ENCODE results near the gene PCBP4. TPM values are rescaled to one million over a fixed set of nuclear protein-coding genes. Genes with fewer than 3 reads are reported as not detected.

The PCBP4 gene
- total RNA-seq, 2 experiments from 2014 or later: 11.4 to 21.1 TPM

DNA sequence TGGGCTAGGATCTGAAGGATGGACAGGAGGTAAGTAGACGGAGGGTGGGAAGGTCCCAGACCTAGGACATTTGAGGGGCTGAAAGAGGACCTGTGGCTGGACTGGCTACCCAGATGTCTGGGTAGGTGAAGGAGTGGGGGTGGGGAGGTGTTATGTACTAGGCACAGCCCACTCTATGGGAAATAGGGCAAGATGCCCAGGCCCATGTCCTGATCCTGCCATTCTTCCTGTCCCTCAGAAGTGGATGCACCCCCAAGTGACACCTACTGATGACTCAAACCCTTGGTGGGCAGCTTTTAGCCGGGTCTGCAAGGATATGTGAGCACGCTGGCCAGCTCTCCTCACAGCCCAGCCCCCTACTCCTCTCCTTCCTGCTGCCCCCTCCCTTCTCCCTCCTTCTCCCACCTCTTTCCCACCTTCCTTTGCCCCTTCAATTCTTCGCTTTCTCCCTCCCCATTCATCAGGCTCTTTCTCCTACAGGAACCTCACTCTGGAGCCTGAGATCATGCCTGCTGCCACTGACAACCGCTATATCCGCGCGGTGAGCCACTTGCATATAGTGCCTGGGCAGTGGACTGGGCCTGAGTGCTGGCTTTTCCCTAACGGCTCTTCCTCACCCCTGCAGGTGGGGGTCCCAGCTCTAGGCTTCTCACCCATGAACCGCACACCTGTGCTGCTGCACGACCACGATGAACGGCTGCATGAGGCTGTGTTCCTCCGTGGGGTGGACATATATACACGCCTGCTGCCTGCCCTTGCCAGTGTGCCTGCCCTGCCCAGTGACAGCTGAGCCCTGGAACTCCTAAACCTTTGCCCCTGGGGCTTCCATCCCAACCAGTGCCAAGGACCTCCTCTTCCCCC lies 21.3 kb upstream of the PCBP4 start:
- Mint-ChIP-seq H3K4me3 (no peak overlapping the region), H3K27me3 (no peaks in the 10 kb centered on the region), H3K4me1 (peaks cover 29% of the 10 kb centered on the region), H3K9me3 (ENCODE audit: low read depth) (no peaks in the 10 kb centered on the region), H3K27ac (no peak overlapping the region), H3K36me3 (peaks cover 14% of the 10 kb centered on the region)
- ATAC-seq (no peak), DNase-seq (no peak)
- CTCF ChIA-PET: interaction anchor here (1.3 kb wide), 1 partner anchor 13 kb away, joined by 5 read pairs; no protein-coding TSS in a partner anchor

DNA sequence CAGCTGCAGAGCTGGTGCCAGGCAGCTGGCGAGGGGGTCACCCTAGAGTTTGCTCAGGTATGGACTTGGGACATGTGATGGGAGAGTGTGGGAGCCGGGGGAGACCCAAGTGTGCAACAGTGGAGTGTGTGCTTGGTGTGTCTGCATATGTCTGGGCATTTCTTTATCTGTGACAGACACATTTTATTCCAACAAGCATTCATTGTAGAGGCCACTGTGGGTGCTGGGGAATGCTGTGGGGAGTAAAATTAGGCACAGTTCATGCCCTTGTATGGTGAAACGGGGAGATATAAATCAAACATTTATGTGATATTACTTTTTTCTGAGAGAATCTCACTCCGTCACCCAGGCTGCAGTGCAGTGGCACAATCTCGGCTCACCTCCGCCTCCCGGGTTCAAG lies 20.3 kb upstream of the PCBP4 start:
- Mint-ChIP-seq H3K36me3 (peaks cover 7% of the 10 kb centered on the region), H3K4me1 (peaks cover 25% of the 10 kb centered on the region), H3K9me3 (ENCODE audit: low read depth) (no peaks in the 10 kb centered on the region), H3K27ac (no peak overlapping the region), H3K27me3 (no peaks in the 10 kb centered on the region), H3K4me3 (no peak overlapping the region)
- DNase-seq (no peak), ATAC-seq (no peak)
- CTCF ChIA-PET: interaction anchor here (1.3 to 1.5 kb wide), 2 partner anchors 13 to 25 kb away, joined by 4 to 5 read pairs; no protein-coding TSS in a partner anchor

DNA sequence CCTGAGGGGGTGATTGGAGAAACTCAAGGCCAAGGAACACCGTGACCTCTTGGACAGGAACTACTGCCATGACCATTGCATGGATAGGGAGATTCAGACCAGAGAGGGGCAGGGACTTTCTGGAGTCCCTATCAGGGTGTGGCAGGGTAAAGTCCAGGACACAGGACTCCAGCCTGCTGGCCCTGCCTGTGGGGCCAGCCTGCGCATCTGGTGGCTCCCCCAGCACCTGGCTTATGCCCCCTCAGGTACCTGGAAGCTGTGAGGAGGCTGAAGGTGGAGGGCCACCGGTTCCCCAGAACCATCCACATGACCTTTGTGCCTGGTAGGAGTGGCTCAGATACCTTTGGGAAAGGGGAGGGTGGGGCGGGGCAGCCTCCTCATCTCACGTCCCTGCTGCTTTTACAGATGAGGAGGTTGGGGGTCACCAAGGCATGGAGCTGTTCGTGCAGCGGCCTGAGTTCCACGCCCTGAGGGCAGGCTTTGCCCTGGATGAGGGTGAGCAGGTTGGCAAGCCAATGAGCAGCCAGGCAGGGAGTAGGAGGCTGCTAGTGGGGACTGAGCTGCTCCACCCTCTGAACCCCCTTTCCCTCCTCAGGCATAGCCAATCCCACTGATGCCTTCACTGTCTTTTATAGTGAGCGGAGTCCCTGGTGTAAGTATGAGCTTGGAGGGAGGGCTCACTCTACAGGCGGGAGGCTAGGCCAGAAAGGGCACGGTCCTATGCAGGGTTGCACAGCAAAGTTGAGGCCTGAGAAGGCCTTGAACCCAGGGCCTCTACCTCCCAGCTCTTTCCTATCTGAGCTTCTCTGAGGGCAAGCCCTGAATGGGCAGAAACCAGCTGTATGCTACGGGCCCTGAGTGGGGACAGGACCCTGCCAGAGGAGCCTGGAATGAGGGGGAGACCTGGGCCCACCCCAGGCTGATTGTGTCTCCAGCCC lies 19.0 kb upstream of the PCBP4 start:
- Mint-ChIP-seq H3K4me3 (no peak overlapping the region), H3K27ac (no peak overlapping the region), H3K36me3 (peaks cover 3% of the 10 kb centered on the region), H3K27me3 (no peaks in the 10 kb centered on the region), H3K4me1 (peaks cover 25% of the 10 kb centered on the region), H3K9me3 (ENCODE audit: low read depth) (no peaks in the 10 kb centered on the region)
- DNase-seq (no peak), ATAC-seq (no peak)
- CTCF ChIA-PET: interaction anchor here (1.3 to 1.6 kb wide), 3 partner anchors 13 to 26 kb away, joined by 4 to 5 read pairs (median 5); partner anchors contain the start of gene ABHD14B

DNA sequence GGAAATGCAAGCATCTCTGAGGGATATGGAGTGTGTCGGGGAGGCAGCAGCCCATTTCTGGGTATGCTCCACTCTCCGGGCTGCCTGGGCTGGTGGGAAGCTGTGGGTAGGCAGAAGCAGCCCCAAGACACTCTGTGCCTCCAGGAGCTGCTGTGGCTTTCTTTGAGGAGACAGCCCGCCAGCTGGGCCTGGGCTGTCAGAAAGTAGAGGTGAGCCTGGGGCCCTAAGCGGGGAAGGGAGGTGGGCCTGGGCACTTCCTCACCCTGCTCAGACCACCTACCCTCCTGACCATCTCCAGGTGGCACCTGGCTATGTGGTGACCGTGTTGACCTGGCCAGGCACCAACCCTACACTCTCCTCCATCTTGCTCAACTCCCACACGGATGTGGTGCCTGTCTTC lies 17.8 kb upstream of the PCBP4 start:
- Mint-ChIP-seq H3K9me3 (ENCODE audit: low read depth) (no peaks in the 10 kb centered on the region), H3K27me3 (no peaks in the 10 kb centered on the region), H3K27ac (peak overlapping the region; percentile 42), H3K4me3 (no peak overlapping the region), H3K36me3 (peaks cover 3% of the 10 kb centered on the region), H3K4me1 (peaks cover 29% of the 10 kb centered on the region)
- DNase-seq (no peak), ATAC-seq (no peak)
- CTCF ChIA-PET: interaction anchor here (3.6 to 4.1 kb wide), 3 partner anchors 10 to 43 kb away, joined by 24 to 70 read pairs (median 34); partner anchors contain the start of genes ABHD14A, ABHD14B, PARP3 and RPL29

DNA sequence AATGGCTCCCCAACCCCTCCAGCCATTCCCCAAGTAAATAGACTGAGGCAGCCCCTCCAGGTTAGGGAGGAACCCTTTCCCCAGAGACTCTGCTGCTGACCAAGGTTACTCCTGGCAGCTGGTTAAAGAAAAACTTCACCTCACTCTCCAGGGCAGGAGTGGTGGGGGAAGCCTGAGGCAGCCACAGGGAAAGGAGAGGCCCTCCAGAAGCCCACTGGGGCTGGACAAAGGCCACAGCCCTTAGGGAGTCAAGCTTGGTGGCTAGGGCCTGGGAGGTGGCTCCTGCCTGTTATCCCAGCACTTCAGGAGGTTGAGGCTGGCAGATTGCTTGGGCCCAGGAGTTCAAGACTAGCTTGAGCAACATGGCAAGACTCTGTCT lies 17.0 kb upstream of the PCBP4 start:
- H3K36me3 Mint-ChIP-seq: peaks cover 3% of the 10 kb centered on the region
- CTCF ChIA-PET: interaction anchor here (0.8 to 4.1 kb wide), 5 partner anchors 11 to 68 kb away, joined by 4 to 70 read pairs (median 24); partner anchors contain the start of genes ABHD14A, ABHD14B, PARP3 and RPL29
- no peaks in the 10 kb centered on the region for H3K9me3 Mint-ChIP-seq (ENCODE audit: low read depth)
- H3K27me3 Mint-ChIP-seq: no peaks in the 10 kb centered on the region
- ATAC-seq (no peak), DNase-seq (no peak)
- H3K4me1 Mint-ChIP-seq: peaks cover 29% of the 10 kb centered on the region
- H3K4me3 Mint-ChIP-seq: no peak overlapping the region
- H3K27ac Mint-ChIP-seq: peak overlapping the region; percentile 52

DNA sequence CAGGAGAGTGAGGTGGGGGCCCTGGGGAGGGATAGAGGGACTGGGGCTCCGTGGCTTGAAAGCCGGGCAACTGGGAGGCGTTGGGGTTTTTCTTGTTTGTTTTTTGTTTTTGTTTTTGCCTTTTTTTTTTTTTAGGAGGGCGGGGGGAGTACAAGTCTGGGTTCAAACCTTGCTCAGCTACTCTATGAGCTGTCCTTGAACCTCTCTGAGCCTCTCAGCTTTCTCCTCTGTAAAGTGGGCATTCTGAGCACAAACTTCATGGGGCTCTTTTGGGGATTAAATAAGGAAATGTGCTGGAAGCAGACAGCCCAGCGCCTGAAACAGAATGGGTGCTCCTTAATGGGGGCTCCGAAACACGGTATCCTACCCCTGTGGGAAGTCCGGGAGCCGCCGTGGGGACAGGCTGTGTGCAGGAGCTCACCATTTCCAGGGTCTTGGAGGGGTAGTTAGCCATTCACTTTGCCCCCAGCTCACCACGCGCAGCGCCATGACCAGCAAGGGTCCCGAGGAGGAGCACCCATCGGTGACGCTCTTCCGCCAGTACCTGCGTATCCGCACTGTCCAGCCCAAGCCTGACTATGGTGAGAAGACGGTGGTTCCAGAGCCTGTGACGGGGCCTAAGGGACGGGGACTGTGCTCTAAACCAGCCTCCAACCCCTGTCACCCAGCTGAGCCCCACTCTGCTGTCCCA lies 16.5 kb upstream of the PCBP4 start:
- peak overlapping the region; percentile 88 for H3K27ac Mint-ChIP-seq
- ATAC-seq: peak; percentile 1

DNA sequence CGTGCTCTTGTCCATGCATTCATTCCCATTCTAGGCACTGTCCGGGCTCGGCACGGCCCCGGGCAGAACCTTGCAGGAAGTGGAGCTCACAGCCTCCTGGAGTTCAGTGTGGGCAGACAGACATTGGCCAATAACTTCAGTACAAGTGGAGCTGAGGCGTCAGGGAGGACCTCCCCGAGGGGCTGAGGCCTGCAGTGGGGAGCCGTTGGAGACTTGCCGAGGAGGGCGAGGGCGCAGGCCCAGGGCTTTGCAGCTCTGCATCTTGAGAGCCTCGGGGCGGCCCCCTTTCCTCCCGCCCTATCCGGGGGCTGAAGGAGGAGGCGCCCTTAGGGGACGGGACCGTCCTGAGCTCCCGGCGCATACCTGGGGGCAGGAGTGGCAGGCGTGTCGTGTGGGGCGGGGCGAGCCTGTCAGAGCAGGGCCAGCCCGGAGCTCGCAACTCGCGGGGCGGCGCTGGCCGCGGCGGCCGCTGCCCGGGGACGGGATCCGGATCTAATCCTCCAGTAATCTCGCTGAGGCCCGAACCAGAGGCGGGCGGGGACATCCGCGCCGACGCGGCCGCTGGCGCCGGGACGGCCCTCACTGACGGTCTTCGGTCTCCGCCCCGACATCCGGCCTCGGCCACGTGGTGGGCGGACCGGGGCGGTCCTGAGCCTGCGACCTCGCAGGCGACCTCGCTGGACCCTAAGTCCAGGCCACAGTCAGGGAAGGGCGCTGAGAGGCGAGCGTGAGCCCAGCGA lies 15.8 kb upstream of the PCBP4 start, which contains the start of gene ACY1:
Gene ACY1, plus strand, starts transcription at position 698 of the 740 bp plus-strand sequence. CDS start 530 bp downstream, outside the sequence.
- peak; percentile 85 for ATAC-seq
- no peaks in the 10 kb centered on the region for H3K9me3 Mint-ChIP-seq (ENCODE audit: low read depth)
- H3K4me1 Mint-ChIP-seq: peaks cover 29% of the 10 kb centered on the region
- peaks cover 3% of the 10 kb centered on the region for H3K36me3 Mint-ChIP-seq
- CTCF ChIA-PET: interaction anchor here (0.8 to 4.1 kb wide), 20 partner anchors 9 to 1062 kb away, joined by 3 to 70 read pairs (median 4); partner anchors contain the start of genes ABHD14A, ABHD14B, DUSP7 and GLYCTK
- H3K27ac Mint-ChIP-seq: peak within 1 kb of the TSS; percentile 88
- peak within 1 kb of the TSS; percentile 98 for H3K4me3 Mint-ChIP-seq
- peak; percentile 83 for DNase-seq
- H3K27me3 Mint-ChIP-seq: no peaks in the 10 kb centered on the region

More for the DNA sequence above, 16.5 kb upstream of the PCBP4 start:
- no peaks in the 10 kb centered on the region for H3K27me3 Mint-ChIP-seq
- CTCF ChIA-PET: interaction anchor here (0.7 to 4.1 kb wide), 14 partner anchors 8 to 304 kb away, joined by 3 to 70 read pairs (median 7); partner anchors contain the start of genes ABHD14A, ABHD14B, DUSP7 and GLYCTK
- H3K36me3 Mint-ChIP-seq: peaks cover 3% of the 10 kb centered on the region
- H3K4me1 Mint-ChIP-seq: peaks cover 29% of the 10 kb centered on the region
- DNase-seq: no peak
- H3K4me3 Mint-ChIP-seq: peak overlapping the region; percentile 98
- H3K9me3 Mint-ChIP-seq (ENCODE audit: low read depth): no peaks in the 10 kb centered on the region

DNA sequence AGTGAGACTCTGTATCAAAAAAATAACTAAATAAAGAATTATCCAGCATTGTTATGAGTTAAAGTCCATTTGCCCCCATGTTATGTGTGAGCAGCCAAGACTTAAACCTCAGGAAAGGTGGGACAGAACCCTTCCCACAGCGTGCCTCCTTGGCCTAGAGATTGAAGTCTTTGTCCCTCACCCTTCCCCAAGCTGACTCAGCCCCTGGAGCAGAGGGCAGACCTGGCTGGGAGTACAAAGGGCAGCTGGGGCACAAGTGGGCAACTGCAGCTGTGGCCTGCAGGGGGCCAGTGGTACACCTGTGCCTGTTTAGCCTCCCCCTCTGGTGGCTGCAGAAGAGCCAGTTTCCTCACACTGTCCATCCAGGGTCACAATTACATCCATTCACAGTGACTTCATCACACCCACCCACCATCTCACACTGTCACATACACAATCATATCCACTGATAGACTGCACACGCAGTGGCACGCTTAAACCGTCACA lies 15.1 kb upstream of the PCBP4 start:
- peaks cover 30% of the 10 kb centered on the region for H3K4me1 Mint-ChIP-seq

DNA sequence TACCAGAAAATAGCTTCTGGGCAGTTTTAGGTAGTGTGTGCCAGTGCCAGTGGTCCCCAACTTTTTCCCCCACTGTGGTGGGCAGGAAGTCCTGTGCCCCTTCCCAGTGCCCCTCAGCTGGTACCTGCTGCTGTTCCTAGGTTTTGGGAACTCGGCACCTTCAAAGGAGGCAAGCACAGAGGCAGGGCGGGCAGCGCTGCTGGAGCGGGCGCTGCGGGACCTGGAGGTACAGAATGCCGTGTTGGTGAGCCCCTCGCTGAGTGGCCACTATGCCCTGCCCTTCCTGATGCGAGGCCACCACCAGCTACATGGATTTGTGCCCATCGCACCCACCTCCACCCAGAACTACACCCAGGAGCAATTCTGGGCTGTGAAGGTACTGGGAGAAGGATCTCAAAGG lies 13.0 kb upstream of the PCBP4 start:
- Mint-ChIP-seq H3K4me3 (no peak overlapping the region), H3K27me3 (no peaks in the 10 kb centered on the region), H3K36me3 (peaks cover 3% of the 10 kb centered on the region), H3K9me3 (ENCODE audit: low read depth) (no peaks in the 10 kb centered on the region), H3K4me1 (peaks cover 44% of the 10 kb centered on the region), H3K27ac (no peak overlapping the region)
- ATAC-seq: no peak
- DNase-seq: no peak
- CTCF ChIA-PET: interaction anchor here (0.9 kb wide), 1 partner anchor 39 kb away, joined by 3 read pairs; the partner anchor contains the start of gene RRP9

More for the DNA sequence above, 15.1 kb upstream of the PCBP4 start:
- ATAC-seq (peak; percentile 38), DNase-seq (peak; percentile 62)
- Mint-ChIP-seq H3K27ac (peak overlapping the region; percentile 88), H3K9me3 (ENCODE audit: low read depth) (no peaks in the 10 kb centered on the region), H3K4me3 (peak overlapping the region; percentile 98), H3K27me3 (no peaks in the 10 kb centered on the region), H3K36me3 (peaks cover 3% of the 10 kb centered on the region)
- CTCF ChIA-PET: interaction anchor here (0.8 to 4.1 kb wide), 19 partner anchors 9 to 1062 kb away, joined by 3 to 70 read pairs (median 4); partner anchors contain the start of genes ABHD14A, ABHD14B, DUSP7 and GPR62

DNA sequence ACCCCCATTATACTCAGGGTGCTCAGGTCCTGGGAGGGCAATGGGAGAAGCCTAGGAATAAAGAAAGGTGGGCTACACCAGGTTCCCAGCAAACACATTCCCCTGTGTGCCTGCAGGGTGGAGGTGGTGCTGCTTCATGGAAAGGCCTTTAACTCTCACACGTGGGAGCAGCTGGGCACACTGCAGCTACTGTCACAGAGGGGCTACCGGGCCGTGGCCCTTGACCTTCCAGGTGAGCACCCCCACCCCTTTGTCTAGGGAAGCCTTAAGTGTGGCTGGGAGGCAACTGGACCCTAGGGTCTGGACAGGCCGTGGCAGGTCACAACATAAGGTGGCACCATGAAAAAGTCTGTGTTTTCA lies 10.9 kb upstream of the PCBP4 start:
- H3K27ac Mint-ChIP-seq: no peak overlapping the region
- no peak for DNase-seq
- CTCF ChIA-PET: interaction anchor here (1.4 kb wide), 1 partner anchor 23 kb away, joined by 3 read pairs; no protein-coding TSS in a partner anchor
- H3K9me3 Mint-ChIP-seq (ENCODE audit: low read depth): no peaks in the 10 kb centered on the region
- no peaks in the 10 kb centered on the region for H3K27me3 Mint-ChIP-seq
- peaks cover 42% of the 10 kb centered on the region for H3K4me1 Mint-ChIP-seq
- peaks cover 3% of the 10 kb centered on the region for H3K36me3 Mint-ChIP-seq
- ATAC-seq: no peak
- H3K4me3 Mint-ChIP-seq: no peak overlapping the region

DNA sequence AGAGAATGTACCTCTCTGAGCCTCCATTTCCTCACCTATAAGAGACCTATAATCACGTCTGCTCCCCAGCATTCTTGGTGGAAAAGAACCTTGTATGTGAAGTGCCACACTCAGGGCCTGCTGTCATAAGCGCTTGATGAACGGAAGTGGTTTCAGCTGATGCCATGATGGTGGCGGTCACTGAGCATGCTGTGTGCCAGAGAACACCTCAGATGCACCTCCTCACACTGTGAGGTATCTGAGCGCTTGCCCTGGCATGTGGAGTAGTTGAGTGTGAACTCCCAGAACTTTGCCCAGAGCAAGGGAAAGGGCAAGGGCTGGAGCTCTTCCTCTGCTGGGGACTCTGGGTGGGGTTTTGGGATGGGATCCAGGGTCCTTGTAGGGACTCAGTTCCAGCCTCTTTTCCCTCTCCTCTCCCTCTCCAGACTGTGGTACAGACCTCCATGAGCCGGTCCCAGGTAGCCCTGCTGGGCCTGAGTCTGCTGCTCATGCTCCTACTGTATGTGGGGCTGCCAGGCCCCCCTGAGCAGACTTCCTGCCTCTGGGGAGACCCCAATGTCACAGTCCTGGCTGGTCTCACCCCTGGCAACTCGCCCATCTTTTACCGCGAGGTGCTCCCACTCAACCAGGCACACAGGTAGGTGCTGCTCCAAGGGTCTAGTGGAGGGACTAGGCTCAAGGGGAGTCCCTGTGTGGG lies 10.3 kb upstream of the PCBP4 start:
- H3K9me3 Mint-ChIP-seq (ENCODE audit: low read depth): no peaks in the 10 kb centered on the region
- CTCF ChIA-PET: interaction anchor here (0.8 to 1.4 kb wide), 3 partner anchors 24 to 145 kb away, joined by 3 to 4 read pairs (median 3); partner anchors contain the start of gene RRP9
- ATAC-seq (no peak), DNase-seq (peak; percentile 63)
- peak overlapping the region; percentile 61 for H3K27ac Mint-ChIP-seq
- H3K4me3 Mint-ChIP-seq: no peak overlapping the region
- H3K27me3 Mint-ChIP-seq: no peaks in the 10 kb centered on the region
- H3K4me1 Mint-ChIP-seq: peaks cover 40% of the 10 kb centered on the region
- H3K36me3 Mint-ChIP-seq: peaks cover 3% of the 10 kb centered on the region
